Stimulated activated CD8-positive, alpha-beta memory T cell treated with anti-CD3 and anti-CD28 coated beads, Interleukin-7, amount 100 ng/mL, for 1 hour (primary cell): ENCODE measurements around the gene DCST2.

Experiments used
- DNase-seq, 2 donors: peaks; one replicate each; pipeline ENCODE4 v3.0.0-alpha.2; 2020; ENCODE audit warnings: low read depth in 2 of 2

Gene DCST2

GRCh38 chr1:155010211-155010918 is 23.2 kb downstream of the DCST2 start:
- DNase-seq = no peak

- DNase-seq = no peak
These were observed 23.8 kb downstream of the DCST2 start for GRCh38 chr1:155009742-155010141.

DNA sequence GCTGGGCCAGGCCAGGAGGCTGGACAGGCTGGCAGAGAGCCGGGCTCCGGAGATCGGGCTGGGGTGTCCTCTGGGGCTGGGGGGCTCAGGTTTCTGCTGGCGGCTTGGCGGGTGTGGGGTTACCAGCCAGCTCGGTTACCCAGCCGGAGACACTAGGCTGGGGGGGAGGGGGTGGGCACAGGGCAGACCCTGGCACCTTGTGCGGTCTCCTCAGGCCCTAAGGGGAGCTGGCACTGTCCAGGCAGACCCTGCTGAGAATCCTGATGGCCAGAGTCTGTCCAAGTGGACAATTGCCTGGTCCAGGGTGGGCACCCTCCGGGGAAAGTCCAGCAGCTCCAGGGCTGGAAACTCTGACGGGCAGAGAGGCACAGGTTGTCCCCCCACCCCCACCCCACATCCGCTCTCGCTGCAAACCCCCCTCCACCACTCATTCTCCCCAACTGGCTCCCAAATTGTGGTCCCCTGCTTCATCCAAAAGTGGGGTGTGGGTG is 24.3 kb downstream of the DCST2 start:
- no peak for DNase-seq

- DNase-seq = no peak
These were observed 25.3 kb downstream of the DCST2 start for GRCh38 chr1:155008015-155008941.

GRCh38 chr1:155007251-155007828 is 26.2 kb downstream of the DCST2 start:
- DNase-seq = no peak

DNA sequence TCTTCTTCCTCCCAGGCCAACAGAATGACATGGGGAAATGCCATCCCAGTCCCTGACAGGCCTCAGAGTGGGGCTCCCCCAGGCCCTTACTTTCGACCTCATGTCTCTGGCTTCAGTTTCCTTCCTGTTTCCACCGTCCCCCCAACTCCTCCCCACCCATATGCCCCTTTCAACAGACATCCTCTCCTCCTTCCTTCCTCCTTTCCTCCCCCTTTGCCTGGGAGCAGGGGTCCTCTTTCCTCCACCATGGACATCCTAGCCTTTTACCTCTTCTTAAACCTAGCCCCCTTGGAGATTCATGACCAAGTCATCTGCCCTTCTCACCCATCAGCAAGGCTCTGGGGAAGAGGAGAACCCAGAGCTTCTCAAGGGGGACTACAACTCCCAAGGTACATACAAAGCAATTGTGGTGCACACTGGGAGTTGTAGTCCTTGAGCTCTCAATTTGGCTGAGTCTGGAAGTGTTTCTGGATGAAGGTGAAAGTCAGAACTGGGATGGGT is 26.9 kb downstream of the DCST2 start:
- DNase-seq = no peak

- DNase-seq = no peak
These were observed 28.2 kb downstream of the DCST2 start for GRCh38 chr1:155005076-155006011.

GRCh38 chr1:155004352-155005075 is 29.1 kb downstream of the DCST2 start:
- no peak for DNase-seq

- DNase-seq = no peak
These were observed 29.7 kb downstream of the DCST2 start for GRCh38 chr1:155003766-155004351.

GRCh38 chr1:155003227-155003765 is 30.3 kb downstream of the DCST2 start:
- no peak for DNase-seq

DNA sequence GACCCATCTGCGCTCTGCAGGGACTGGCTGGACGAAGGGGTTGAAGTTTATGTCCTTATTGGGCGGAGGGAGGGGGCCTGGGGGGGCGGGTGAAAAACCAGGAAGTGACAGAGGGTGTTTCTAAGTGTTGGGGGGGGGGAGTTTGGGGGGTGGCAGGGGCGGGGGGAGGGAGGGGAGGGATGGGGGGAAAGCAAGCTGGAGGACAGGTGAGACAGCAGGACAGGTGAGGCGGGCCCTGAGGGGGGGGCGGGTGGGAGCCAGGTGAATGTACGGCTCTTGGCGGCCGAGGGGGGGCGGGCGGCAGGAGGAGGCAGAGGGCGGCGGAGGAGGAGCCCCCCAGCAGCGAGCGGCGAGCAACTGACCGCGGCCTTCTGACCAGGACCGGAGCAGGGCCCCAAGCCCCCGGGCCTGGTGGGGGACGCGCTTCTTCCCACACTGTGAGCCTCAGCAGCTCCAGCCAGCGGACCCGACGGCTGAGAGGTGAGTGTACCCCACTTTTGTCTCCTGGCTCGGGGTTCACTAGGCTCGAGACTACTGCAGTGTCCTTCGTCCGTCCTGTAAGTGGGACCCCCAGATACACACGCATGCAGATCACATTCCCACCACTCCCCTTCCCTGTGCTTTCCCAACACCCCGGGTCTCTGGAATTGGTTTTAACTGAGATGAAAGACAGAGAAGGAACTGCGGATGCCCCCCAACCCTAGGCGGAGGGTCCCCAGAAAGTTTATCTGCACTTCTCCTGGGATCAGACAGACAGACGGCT is 30.9 kb downstream of the DCST2 start, which contains the start of gene ZBTB7B:
Gene ZBTB7B, plus strand, starts transcription at position 339 of the 763 bp plus-strand sequence. CDS start 11,859 bp downstream, outside the sequence.
- no peak for DNase-seq

- DNase-seq = peak; percentile 93 to 97
These were observed 31.7 kb downstream of the DCST2 start for GRCh38 chr1:155001675-155002463.

DNA sequence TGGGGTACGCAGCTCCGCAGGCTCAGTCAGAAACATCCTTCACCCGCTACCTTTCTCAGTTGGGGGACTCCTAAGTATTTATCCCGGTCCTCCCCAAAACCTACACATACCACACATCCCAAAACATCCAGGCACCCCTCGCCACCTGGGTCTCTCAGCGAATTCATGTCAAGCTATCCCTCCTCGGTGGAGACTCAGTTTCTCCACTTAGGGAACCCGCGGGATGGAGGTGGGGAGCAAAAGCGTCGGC is 32.2 kb downstream of the DCST2 start:
- no peak for DNase-seq

- DNase-seq = peak; percentile 56 to 62
These were observed 32.7 kb downstream of the DCST2 start for GRCh38 chr1:155000726-155001424.

- no peak for DNase-seq
These were observed 33.2 kb downstream of the DCST2 start for GRCh38 chr1:155000411-155000725.

DNA sequence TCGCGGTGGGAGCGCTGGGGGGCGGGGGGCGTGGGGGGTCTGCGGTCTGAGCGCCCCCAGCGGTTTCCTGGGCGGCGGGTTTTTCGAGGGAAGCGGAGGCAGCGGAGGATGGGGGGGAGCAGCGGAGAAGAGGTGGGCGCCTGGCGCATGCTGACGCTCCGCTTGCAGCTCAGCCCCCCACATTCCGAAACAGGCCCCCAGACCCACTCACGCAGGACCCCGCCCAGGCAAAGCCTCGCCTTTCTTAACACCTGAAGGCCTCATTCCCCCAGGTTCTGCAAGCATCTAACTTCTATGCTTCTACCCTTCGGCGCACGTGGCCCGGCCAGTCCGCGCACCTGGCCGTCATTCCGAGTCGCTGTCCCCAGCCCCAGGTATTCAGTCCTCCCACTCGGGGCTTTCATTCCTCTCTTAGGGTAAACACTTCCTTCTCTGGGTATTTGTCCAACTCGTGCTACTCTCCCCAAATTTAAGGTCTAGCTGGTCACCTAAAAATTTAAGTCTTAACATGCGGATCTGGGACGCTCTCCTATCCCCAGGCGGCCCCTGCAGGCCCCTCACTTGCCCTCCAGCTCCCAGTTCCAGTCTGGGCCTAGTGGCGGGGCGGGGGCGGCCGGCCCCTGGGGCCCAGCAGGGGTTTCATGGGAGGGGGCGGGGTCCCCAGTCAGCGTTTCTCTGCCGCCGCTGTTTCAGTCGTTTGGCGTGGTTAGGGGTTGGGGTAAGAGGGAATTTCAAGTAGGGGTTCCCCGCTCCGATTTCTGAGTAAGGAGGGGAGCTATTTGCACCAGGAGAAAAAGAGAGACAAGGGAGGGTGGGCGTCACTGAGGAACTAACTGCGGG is 33.8 kb downstream of the DCST2 start:
- no peak for DNase-seq
